ENCODE measurements around the gene RALBP1.

RALBP1 gene

GRCh38 chr18:9577361-9577760, 102.0 kb downstream of the RALBP1 start:
- Histone ChIP-seq H3K4me3 (ENCODE audit: low read length) (no peak overlapping the region), H3K27ac (ENCODE audit: low read length) (no peak overlapping the region), H3K27me3 (ENCODE audit: insufficient read depth, low read length) (no peaks in the 10 kb centered on the region), H3K4me1 (ENCODE audit: insufficient read depth, low read length) (peaks cover 19% of the 10 kb centered on the region), H3K36me3 (ENCODE audit: insufficient read depth, low read depth, low read length) (peaks cover 37% of the 10 kb centered on the region), H3K9ac (ENCODE audit: low read depth, low read length) (no peak overlapping the region), H3K9me3 (ENCODE audit: insufficient read depth, low read depth, low read length) (no peaks in the 10 kb centered on the region)

GRCh38 chr18:9578306-9578705, 103.0 kb downstream of the RALBP1 start:
- H3K9ac ChIP-seq (ENCODE audit: low read depth, low read length): no peak overlapping the region
- no peak overlapping the region for H3K4me3 ChIP-seq (ENCODE audit: low read length)
- H3K27ac ChIP-seq (ENCODE audit: low read length): no peak overlapping the region
- no peaks in the 10 kb centered on the region for H3K9me3 ChIP-seq (ENCODE audit: insufficient read depth, low read depth, low read length)
- peaks cover 19% of the 10 kb centered on the region for H3K4me1 ChIP-seq (ENCODE audit: insufficient read depth, low read length)
- H3K36me3 ChIP-seq (ENCODE audit: insufficient read depth, low read depth, low read length): peaks cover 38% of the 10 kb centered on the region
- no peaks in the 10 kb centered on the region for H3K27me3 ChIP-seq (ENCODE audit: insufficient read depth, low read length)

- Histone ChIP-seq H3K27ac (ENCODE audit: low read length) (no peak overlapping the region), H3K27me3 (ENCODE audit: insufficient read depth, low read length) (no peaks in the 10 kb centered on the region), H3K9me3 (ENCODE audit: insufficient read depth, low read depth, low read length) (no peaks in the 10 kb centered on the region), H3K36me3 (ENCODE audit: insufficient read depth, low read depth, low read length) (peaks cover 55% of the 10 kb centered on the region), H3K4me3 (ENCODE audit: low read length) (no peak overlapping the region), H3K4me1 (ENCODE audit: insufficient read depth, low read length) (no peaks in the 10 kb centered on the region; the same call in 1 of the 2 replicates), H3K9ac (ENCODE audit: low read depth, low read length) (no peak overlapping the region)
These were observed 106.4 kb downstream of the RALBP1 start for GRCh38 chr18:9581667-9582066.

- Histone ChIP-seq H3K27ac (ENCODE audit: low read length) (no peak overlapping the region), H3K4me1 (ENCODE audit: insufficient read depth, low read length) (no peaks in the 10 kb centered on the region), H3K27me3 (ENCODE audit: insufficient read depth, low read length) (no peaks in the 10 kb centered on the region), H3K9ac (ENCODE audit: low read depth, low read length) (no peak overlapping the region), H3K36me3 (ENCODE audit: insufficient read depth, low read depth, low read length) (peaks cover 69% of the 10 kb centered on the region), H3K4me3 (ENCODE audit: low read length) (no peak overlapping the region), H3K9me3 (ENCODE audit: insufficient read depth, low read depth, low read length) (no peaks in the 10 kb centered on the region)
These were observed 111.5 kb downstream of the RALBP1 start for GRCh38 chr18:9586814-9587213.
